ENCODE results near the gene PAK6.
A peak's percentile ranks its signal among the peaks of the same experiment; 100 is the strongest.

The PAK6 gene

GRCh38 chr15:40293905-40294895 is 55.3 kb downstream of the PAK6 start:
- no peak for DNase-seq

GRCh38 chr15:40295297-40295696 is 56.4 kb downstream of the PAK6 start:
- no peak for DNase-seq

- no peak for DNase-seq
These were observed 57.2 kb downstream of the PAK6 start for GRCh38 chr15:40295877-40296560.

GRCh38 chr15:40296561-40297230 is 57.8 kb downstream of the PAK6 start:
- DNase-seq, result no peak

- DNase-seq, result no peak
These were observed 58.5 kb downstream of the PAK6 start for GRCh38 chr15:40297356-40297755.

- no peak for DNase-seq
These were observed 59.5 kb downstream of the PAK6 start for GRCh38 chr15:40298216-40298935.

GRCh38 chr15:40300367-40300766 is 61.5 kb downstream of the PAK6 start:
- DNase-seq, result no peak

- no peak for DNase-seq
These were observed 61.9 kb downstream of the PAK6 start for GRCh38 chr15:40300771-40301170.

- no peak for DNase-seq
These were observed 62.8 kb downstream of the PAK6 start for GRCh38 chr15:40301467-40302179.

- no peak for DNase-seq
These were observed 63.5 kb downstream of the PAK6 start for GRCh38 chr15:40302288-40302886.

- DNase-seq, result no peak
These were observed 64.1 kb downstream of the PAK6 start for GRCh38 chr15:40302981-40303380.

- no peak for DNase-seq
These were observed 64.7 kb downstream of the PAK6 start for GRCh38 chr15:40303576-40303975.

GRCh38 chr15:40305281-40305680 is 66.4 kb downstream of the PAK6 start:
- DNase-seq, result no peak

- DNase-seq, result no peak
These were observed 67.5 kb downstream of the PAK6 start for GRCh38 chr15:40306371-40306770.

GRCh38 chr15:40306908-40307307 is 68.0 kb downstream of the PAK6 start:
- no peak for DNase-seq

GRCh38 chr15:40307421-40308211 is 68.8 kb downstream of the PAK6 start, which contains the start of gene PLCB2:
Gene PLCB2 (minus strand): TSS chr15:40307935. CDS start chr15:40307672, 263 bp downstream.
- DNase-seq, result peak; percentile 76

GRCh38 chr15:40309344-40309862 is 70.5 kb downstream of the PAK6 start:
- no peak for DNase-seq

- DNase-seq, result peak; percentile 45
These were observed 71.4 kb downstream of the PAK6 start for GRCh38 chr15:40310001-40310959.

- no peak for DNase-seq
These were observed 72.1 kb downstream of the PAK6 start for GRCh38 chr15:40310993-40311392.

Data from stimulated activated naive CD4-positive, alpha-beta T cell treated with Interleukin-2 at 50 U/mL for 16 hours (primary cell).